Fibroblast of lung (primary cell): ENCODE measurements around the gene NBPF1.
A peak's percentile ranks its signal among the peaks of the same experiment; 100 is the strongest.
"Not testable (repeated sequence)": the region's sequence is repeated elsewhere in the genome, so short reads cannot be mapped to it uniquely, and the experiment has no call there.

Source experiments
- CTCF ChIP-seq, 2 donors: IDR thresholded peaks in 1 of 2; conservative IDR thresholded peaks in 1 of 2; 1 replicate in 1 of 2; 2 replicates in 1 of 2; pipeline ENCODE4 v1.5.1; 2011 to 2012; ENCODE audit warnings: low read length in 2 of 2, control low read depth in 1 of 2, inconsistent platforms in 1 of 2, low read depth in 1 of 2, mild to moderate bottlenecking in 1 of 2
- EZH2 ChIP-seq: IDR thresholded peaks from 2 replicates; pipeline ENCODE4 v1.5.1; 2012; ENCODE audit warnings: low read length, control low read depth, mild to moderate bottlenecking; ENCODE audit errors: missing control alignments

GRCh38 chr1:16648250-16648649 lies 34.9 kb upstream of the NBPF1 start:
- TF ChIP-seq CTCF (conservative IDR thresholded peaks at IDR 0.05 in 1 of 2, IDR thresholded peaks at IDR 0.05 in 1 of 2; ENCODE audit: low read depth in 1 of 2, low read length in 2 of 2): not testable (repeated sequence)
- TF ChIP-seq EZH2: peak; percentile 56
